Stimulated activated CD8-positive, alpha-beta memory T cell treated with anti-CD3 and anti-CD28 coated beads, Interleukin-4, amount 100 ng/mL, for 48 hours (primary cell): ENCODE results near the gene FBXO17.
"Not testable (repeated sequence)": the region's sequence is repeated elsewhere in the genome, so short reads cannot be mapped to it uniquely, and the experiment has no call there.

Experiments used
- DNase-seq: peaks from one replicate; pipeline ENCODE4 v3.0.0-alpha.2; 2020

FBXO17 gene

GRCh38 chr19:38979812-38980211 is 4.3 kb upstream of the FBXO17 start:
- DNase-seq = no peak

GRCh38 chr19:38978326-38978689 is 2.8 kb upstream of the FBXO17 start:
- DNase-seq = peak; percentile 26

GRCh38 chr19:38977445-38978325 is 2.1 kb upstream of the FBXO17 start:
- DNase-seq = peak; percentile 79

DNA sequence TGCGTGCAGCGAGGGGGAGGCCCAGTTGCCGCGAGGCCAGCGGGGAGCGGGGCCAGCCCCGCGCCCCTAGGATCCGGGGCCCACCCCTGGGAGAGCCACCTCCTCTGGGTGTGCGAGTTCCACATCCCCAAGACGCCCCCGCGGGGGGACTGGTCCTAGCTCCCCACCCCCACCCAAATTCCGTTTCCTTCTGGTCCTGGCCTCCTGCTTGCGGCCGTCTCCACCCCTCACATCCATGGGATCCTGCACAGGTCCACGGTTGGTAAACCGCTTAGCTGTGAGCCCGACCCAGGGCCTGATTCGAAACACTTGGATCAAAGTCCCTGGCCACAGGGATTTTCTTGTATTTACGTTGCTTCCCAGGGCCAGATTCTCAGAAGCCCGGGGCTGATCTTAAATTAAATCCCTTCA is 324 bp upstream of the FBXO17 start:
- DNase-seq = no peak

DNA sequence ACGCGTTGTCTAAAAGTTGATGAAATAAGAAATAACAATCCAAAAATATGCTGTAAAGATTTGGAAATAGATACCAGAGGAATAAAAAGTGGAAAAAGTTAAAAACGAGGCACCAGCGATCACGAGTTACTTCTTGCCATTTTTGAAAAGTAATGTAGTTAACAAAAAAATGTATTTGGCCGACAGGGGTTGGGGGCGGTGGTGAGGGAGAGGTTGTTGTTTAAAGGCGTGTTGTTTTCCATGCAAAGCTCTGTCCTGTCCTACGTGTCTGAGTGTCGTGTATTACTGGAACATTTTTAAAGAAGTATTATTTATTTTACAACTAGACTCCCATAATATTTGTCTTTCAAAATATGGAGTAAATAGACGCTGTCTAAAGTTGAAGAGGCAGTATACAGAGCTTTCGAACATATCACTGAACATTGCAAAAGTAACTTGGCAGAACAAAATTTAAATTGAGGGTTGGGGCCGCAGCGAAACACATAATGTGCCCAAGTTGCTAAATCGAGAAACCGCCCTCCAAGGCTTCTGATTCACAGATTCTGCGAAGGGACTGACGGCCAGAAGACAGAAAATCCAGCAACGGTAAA is 823 bp downstream of the FBXO17 start:
- DNase-seq = no peak

GRCh38 chr19:38971672-38972071 is 3.9 kb downstream of the FBXO17 start:
- DNase-seq = no peak

DNA sequence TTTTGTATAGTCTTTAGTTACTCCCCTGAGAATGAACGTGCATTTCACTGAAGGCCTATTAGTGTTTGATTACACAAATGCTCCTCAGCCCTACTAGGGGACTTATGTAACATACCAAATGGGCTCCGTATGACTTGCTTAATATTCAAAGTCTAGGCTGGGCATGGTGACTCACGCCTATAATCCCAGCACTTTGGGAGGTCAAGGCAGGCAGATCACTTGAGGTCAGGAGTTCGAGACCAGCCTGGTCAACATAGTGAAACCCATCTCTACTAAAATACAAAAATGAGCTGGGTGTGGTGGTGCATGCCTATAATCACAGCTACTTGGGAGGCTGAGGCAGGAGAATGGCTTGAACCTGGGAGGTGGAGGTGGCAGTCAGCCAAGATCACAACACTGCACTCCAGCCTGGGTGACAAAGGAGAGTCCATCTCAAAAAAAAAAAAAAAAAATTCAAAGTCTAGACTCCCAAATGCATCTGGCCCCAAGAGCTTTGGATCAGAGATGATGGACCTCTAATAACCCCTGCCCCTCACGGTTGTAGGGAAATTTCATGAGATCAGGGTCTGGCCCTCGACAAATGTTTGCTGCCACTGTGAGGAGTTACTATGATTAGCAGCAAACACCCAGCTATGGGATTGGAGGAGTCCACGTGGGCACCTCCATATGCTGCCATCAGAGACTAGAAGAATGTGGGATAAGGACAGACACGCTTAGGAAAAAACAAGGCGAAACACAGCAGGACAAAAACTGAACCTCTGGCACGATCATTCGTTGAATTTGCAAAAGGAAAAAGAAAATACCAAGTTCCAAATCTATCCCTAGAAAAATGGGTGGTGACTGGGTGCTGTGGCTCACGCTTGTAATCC is 4.6 kb downstream of the FBXO17 start:
- DNase-seq = no peak

- DNase-seq = not testable (repeated sequence)
Measured at GRCh38 chr19:38966149-38966548, 9.4 kb downstream of the FBXO17 start.

GRCh38 chr19:38964738-38965137 is 10.8 kb downstream of the FBXO17 start:
- no peak for DNase-seq

GRCh38 chr19:38959618-38960017 is 15.9 kb downstream of the FBXO17 start:
- no peak for DNase-seq

DNA sequence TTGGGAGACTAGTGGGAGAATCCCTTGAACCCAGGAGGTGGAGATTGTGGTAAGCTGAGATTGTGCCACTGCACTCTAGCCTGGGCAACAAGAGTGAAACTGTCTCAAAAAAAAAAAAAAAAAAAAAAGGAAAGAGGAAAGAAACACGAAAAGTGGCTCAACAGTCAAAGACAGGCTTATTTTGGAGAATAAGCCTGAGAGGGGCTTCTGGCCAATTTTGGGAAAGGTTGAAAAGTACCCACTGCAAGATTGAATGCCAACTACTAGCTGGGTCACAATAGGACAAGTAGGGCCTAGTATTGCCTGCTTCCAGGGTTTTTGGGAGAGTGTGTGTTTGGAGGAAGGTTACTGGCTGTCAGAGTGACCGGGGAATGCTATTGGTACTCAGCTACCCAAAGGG is 17.2 kb downstream of the FBXO17 start:
- no peak for DNase-seq

GRCh38 chr19:38956264-38956663 is 19.3 kb downstream of the FBXO17 start:
- DNase-seq = no peak

DNA sequence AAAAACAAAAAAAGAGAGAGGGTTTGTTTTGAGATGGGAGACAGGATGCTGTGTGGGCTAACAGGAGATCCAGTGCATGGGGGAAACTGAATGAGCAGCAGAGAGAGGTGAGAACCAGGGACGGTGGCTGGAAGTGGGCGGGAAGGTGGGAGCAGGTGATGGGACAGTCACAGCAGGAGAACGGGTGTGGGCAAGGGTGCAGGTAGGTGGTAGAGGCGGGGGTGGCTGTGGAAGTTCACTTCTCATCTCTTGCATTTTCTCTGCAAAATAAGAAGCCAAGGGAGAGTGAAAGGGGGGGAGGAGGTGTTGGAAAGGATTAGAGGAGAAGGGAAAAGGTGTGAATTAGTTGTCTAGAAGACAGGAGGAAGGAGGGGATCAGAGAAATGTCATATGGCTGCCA is 21.9 kb downstream of the FBXO17 start:
- no peak for DNase-seq

DNA sequence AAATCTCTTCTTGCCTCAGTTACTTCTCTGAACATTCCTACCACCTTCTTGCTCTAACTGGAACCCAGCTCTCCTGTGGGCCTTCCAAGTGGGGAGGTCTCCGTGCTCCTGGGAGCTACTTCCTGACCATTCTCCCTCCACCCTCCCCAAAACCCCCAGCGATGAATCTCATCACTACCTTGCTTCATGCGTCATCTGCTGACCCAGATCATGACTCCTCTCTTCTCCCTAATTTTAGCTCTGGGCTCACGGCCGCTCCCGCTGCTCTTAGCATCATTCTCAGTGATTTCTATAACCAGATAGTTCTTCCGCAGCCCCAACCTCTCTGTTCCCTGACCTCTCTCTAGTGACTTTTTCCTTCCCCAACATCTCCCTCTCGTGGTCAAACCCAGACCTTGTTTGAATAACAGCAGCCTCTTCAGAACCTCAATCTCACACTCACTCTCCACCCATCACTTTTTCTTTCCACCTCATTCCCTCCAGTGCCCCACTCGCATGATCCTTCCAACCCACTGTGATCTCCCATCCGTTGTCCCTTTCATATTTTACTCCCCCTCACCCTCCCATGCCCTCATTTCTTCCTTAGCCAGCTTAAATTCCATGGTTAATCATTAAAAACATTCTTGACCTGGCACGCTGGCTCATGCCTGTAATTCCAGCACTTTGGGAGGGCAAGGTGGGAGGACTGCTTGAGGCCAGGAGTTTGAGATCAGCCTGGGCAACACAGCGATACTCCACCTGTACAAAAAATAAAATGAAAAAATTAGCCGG is 23.0 kb downstream of the FBXO17 start:
- no peak for DNase-seq

GRCh38 chr19:38951187-38951586 is 24.4 kb downstream of the FBXO17 start:
- no peak for DNase-seq

GRCh38 chr19:38949580-38950367 is 25.8 kb downstream of the FBXO17 start:
- peak; percentile 94 for DNase-seq

GRCh38 chr19:38946229-38947010 is 29.1 kb downstream of the FBXO17 start:
- no peak for DNase-seq

DNA sequence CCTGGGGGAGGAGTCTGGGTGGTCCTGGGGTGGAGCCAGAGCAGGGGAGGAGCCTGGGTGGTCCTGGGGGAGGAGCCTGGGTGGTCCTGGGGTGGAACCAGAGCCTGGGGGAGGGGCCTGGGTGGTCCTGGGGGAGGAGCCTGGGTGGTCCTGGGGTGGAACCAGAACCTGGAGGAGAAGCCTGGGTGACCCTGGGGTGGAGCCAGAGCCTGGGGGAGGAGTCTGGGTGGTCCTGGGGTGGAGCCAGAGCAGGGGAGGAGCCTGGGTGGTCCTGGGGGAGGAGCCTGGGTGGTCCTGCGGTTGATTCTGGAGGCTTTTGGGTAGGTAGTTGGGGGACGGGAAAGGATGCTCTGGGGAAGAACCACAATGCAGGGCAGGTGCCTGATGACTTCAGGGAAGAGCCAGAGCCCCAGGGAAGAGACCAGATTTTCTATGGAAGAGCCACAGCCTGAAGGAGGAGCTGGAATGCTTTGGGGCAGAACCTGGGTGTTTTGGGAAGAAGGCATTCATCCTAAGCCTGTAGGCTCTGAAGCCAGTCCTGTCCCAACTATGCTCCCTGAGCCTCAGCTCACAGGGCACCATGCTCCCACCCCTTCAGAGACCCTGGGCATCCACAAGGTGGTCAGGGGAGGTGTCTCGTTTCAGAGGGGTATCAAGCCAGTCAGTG is 29.8 kb downstream of the FBXO17 start:
- DNase-seq = peak; percentile 41

GRCh38 chr19:38944981-38945506 is 30.5 kb downstream of the FBXO17 start:
- DNase-seq = no peak

GRCh38 chr19:38942471-38943181 is 32.9 kb downstream of the FBXO17 start:
- no peak for DNase-seq
